ENCODE data around the gene EEF2. TPM values are rescaled to one million over a fixed set of nuclear protein-coding genes. Genes with fewer than 3 reads are reported as not detected.
"Not testable (repeated sequence)": the region's sequence is repeated elsewhere in the genome, so short reads cannot be mapped to it uniquely, and the experiment has no call there.

EEF2 gene
- total RNA-seq, 3 donors from 2014 or later = 1,826 to 2,582 (median 2,012) TPM

DNA sequence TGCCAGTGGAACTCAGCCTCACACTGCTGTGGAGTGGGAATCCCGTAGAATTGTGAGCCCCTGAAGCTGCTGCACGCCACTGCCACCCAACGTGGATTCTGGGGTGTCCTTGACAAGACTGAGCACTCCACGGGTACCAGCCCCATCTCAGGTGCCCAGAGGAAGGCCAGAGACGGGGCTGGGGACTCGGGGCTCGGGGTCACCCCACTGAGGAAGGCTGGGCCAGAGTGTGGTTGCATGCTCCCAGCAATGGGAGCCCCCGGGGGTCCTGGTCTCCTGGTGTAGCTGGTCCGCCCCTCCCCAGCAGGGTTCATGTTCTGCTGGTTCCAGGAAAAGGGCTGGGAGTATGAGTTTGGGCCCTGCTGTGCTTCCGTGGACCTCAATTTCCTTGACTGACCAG, 29.6 kb downstream of the EEF2 start:
- Histone ChIP-seq H3K4me3 (no peak overlapping the region), H3K4me1 (ENCODE audit: low read depth) (no peaks in the 10 kb centered on the region), H3K9me3 (no peaks in the 10 kb centered on the region), H3K36me3 (ENCODE audit: low read depth) (peaks cover 18% of the 10 kb centered on the region)
- DNase-seq = no peak
- intact Hi-C loops (cut with DNase I, micrococcal nuclease) = no loop called here
- TF ChIP-seq, protein P1, sequence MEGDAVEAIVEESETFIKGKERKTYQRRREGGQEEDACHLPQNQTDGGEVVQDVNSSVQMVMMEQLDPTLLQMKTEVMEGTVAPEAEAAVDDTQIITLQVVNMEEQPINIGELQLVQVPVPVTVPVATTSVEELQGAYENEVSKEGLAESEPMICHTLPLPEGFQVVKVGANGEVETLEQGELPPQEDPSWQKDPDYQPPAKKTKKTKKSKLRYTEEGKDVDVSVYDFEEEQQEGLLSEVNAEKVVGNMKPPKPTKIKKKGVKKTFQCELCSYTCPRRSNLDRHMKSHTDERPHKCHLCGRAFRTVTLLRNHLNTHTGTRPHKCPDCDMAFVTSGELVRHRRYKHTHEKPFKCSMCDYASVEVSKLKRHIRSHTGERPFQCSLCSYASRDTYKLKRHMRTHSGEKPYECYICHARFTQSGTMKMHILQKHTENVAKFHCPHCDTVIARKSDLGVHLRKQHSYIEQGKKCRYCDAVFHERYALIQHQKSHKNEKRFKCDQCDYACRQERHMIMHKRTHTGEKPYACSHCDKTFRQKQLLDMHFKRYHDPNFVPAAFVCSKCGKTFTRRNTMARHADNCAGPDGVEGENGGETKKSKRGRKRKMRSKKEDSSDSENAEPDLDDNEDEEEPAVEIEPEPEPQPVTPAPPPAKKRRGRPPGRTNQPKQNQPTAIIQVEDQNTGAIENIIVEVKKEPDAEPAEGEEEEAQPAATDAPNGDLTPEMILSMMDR (IDR thresholded peaks at IDR 0.05) = no peak
- ATAC-seq = no peak

DNA sequence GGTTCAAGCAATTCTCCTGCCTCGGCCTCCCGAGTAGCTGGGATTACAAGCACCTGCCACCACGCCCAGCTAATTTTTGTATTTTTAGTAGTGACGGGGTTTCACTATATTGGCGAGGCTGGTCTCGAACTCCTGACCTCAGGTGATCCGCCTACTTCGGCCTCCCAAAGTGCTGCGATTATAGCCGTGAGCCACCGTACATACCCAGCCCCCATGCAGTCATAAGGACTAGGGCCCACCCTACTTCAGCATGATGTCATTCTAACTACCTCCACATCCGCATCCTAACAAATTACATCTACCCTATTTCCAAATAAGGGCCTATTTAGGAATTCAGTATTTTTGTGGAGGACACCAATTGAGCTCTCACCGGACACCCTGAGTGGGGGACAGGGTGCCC, 30.0 kb downstream of the EEF2 start:
- H3K9me3 ChIP-seq; intact Hi-C loops (cut with DNase I, micrococcal nuclease); H3K4me1 ChIP-seq (ENCODE audit: low read depth); H3K4me3 ChIP-seq; ATAC-seq; DNase-seq: not testable (repeated sequence)
- peaks cover 18% of the 10 kb centered on the region for H3K36me3 ChIP-seq (ENCODE audit: low read depth)

DNA sequence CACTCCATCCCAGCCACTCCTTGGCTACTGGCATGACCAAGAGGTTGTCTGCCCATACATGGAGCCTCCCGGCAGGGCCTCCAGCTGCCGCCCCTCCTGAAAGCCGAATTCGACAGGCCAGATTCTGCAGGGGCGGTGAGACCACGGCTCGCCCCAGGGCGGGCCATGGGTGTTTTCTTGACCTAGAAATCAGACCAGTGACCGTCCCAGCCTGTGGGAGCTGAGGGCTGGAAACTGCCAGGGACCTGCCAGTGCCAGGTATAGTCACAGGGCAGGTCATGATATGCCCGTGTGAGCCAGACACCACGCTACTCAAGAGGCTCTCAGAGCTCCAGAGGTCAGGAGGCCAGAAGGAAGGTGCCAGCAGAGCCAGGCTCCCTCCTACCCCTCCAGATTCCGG, 31.2 kb downstream of the EEF2 start:
- TF ChIP-seq, protein P1 (IDR thresholded peaks at IDR 0.05) = no peak
- no peaks in the 10 kb centered on the region for H3K4me1 ChIP-seq (ENCODE audit: low read depth)
- ATAC-seq (no peak), DNase-seq (no peak)
- no peak overlapping the region for H3K4me3 ChIP-seq
- H3K36me3 ChIP-seq (ENCODE audit: low read depth) = peaks cover 10% of the 10 kb centered on the region
- intact Hi-C loops (cut with DNase I, micrococcal nuclease) = no loop called here
- no peaks in the 10 kb centered on the region for H3K9me3 ChIP-seq

DNA sequence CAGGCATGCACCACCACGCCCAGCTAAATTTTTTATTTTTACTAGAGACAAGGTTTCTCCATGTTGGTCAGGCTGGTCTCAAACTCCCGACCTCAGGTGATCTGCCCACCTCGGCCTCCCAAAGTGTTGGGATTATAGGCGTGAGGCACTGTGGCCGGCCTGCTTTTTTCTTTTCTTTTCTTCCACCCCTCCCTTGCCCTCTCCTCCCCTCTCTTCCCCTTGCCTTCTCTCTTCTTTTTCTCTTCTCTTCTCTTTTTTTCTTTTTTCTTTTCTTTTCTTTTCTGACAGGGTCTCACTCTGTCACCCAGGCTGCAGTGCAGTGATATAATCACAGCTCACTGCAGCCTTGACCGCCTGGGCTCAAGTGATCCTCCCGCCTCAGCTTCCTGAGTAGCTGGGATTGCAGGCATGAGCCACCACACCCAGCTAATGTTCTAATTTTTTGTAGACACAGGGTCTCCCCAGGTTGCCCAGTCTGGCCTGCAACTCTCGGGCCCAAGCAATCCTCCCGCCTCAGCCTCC, 32.4 kb downstream of the EEF2 start:
- H3K4me3 ChIP-seq; intact Hi-C loops (cut with DNase I, micrococcal nuclease); ATAC-seq; H3K4me1 ChIP-seq (ENCODE audit: low read depth); H3K36me3 ChIP-seq (ENCODE audit: low read depth); DNase-seq; H3K9me3 ChIP-seq: not testable (repeated sequence)

DNA sequence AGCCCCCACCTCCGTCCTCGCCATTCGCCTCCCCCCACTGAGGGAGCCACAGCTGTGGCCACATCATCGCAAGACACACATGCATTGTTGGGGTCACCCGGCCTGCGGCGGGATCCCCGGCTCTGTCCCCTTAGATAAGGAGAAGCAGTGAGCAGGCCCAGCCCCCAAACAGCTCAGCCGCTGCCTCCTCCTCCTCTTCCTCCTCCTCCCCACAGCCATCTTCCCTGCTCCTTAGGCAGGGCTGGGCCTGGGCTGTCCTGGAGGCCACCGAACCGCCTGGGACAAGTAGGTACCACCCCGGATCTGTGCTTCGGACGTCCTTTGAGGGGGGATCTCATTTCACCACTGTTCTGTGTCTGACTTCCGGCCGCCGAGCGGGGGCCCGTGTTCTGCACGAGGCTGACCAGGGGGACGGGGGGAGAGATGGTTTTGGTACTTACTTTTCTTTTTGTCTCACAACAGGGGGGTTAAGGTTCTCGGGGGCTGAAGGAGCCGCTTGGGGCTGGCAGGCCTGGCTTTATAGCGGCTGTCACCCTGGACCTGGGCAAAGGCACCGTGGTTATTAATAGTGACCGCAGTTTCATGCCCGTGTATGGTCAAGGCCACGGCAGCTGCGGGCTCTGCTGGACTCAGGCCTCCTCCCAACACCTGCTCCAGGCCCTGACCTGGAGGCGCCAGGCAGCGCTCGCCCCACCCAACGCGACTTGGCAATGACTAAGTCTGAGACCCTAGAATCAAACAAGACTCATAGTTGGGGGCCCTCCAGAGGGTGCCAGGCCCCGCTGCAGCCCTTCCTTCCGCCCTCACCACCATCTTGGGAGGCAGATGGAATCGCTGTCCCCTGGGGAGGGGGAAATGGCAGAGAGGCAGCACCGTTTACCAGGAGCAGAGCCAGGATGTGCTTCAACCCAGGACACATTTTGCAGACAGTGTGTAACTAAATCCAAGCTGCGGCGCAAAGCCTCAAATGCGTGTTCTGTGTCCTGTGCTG, 34.1 kb downstream of the EEF2 start:
- Histone ChIP-seq H3K9me3 (no peaks in the 10 kb centered on the region), H3K4me1 (ENCODE audit: low read depth) (no peaks in the 10 kb centered on the region), H3K36me3 (ENCODE audit: low read depth) (no peaks in the 10 kb centered on the region), H3K4me3 (no peak overlapping the region)
- DNase-seq (no peak), ATAC-seq (peak; percentile 44)
- intact Hi-C loops (cut with DNase I, micrococcal nuclease) = no loop called here
- TF ChIP-seq, protein P1 (IDR thresholded peaks at IDR 0.05) = no peak

DNA sequence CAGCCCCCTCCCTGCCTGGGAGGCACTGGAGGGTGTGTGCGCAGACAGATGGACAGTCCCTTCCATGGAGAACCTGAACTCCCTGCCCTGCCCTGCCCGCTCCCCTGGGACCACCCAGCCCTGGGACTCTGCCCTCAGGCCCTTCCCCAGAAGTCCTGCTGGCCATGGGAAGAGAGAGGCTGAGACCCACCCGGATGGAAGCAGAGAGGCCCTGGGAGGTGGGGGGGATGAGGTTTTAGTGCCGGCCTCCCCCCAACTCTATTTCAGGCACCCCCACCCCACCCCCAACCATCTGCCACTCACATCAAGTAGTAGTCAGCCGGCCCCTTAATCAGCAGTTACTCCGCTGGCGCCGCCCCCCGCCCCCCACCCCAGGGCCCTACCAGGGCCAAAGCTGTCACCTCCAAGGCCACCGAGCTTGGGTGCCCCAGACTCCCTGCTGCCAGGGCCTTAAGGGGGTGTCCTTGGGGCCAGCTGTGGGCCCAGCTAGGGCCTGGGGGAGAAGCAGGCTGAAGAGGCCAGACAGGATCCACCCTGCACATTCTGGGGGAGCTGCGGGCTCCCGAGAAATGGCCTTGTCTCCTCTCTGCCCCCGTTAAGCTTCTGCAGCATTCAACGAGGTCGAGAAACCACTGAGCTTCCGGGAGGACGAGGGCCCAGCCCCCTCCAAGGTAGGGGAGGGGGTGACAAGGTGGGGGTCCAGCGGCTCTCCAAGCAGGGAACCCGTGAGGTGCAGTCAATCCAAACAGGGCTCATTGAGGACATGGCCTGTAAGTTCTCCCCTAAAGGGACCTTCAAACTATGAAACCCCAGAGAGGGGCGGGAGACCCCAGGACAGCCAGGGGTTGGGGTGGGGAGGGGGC, 35.0 kb downstream of the EEF2 start:
- no peaks in the 10 kb centered on the region for H3K4me1 ChIP-seq (ENCODE audit: low read depth)
- ATAC-seq (no peak), DNase-seq (no peak)
- no peaks in the 10 kb centered on the region for H3K9me3 ChIP-seq
- no peak overlapping the region for H3K4me3 ChIP-seq
- TF ChIP-seq, protein P1 (IDR thresholded peaks at IDR 0.05) = no peak
- H3K36me3 ChIP-seq (ENCODE audit: low read depth) = no peaks in the 10 kb centered on the region
- intact Hi-C loops (cut with DNase I, micrococcal nuclease) = no loop called here

Measured in mucosa of descending colon (tissue), 3 donors.